NCI-H2171 treated with DMSO at 0.1 percent for 48 hours (cell line): Measurements from ENCODE around the gene DECR2.
"Not testable (repeated sequence)": the region's sequence is repeated elsewhere in the genome, so short reads cannot be mapped to it uniquely, and the experiment has no call there.

ENCODE experiments used
- DNase-seq: peaks from one replicate; lab custom pipeline; 2025; lab: John Stamatoyannopoulos, UW

The DECR2 gene

GRCh38 chr16:366476-366875 is 35.2 kb upstream of the DECR2 start:
- DNase-seq, result no peak

DNA sequence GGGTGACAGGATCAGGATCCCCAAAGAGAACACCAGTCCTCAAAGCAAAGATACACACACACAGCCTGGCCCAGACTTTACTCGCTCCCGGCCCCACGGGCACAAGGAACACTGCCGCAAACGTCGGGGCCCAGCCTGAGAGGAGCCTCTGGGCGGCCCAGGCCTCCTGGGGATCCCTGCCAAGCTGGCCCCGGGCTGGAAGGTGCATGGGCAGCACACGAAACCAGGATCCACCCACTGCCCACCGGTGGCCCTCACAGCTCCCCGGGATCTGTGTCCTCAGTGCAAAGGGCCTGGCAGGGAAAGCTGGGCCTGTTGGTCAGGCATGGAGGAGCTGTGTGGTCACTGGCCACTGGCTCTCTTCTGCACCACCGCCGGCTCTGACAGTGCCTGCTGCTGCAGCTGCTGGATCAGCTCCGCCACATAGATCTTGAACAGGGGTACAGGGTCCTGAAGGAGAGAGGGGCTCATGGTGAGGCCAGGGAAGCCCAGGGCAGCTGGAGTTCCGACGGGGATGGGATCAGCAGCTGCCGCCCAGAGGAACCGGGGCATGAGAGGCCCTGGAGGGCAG is 34.3 kb upstream of the DECR2 start:
- no peak for DNase-seq

GRCh38 chr16:368388-369158 is 33.1 kb upstream of the DECR2 start:
- no peak for DNase-seq

DNA sequence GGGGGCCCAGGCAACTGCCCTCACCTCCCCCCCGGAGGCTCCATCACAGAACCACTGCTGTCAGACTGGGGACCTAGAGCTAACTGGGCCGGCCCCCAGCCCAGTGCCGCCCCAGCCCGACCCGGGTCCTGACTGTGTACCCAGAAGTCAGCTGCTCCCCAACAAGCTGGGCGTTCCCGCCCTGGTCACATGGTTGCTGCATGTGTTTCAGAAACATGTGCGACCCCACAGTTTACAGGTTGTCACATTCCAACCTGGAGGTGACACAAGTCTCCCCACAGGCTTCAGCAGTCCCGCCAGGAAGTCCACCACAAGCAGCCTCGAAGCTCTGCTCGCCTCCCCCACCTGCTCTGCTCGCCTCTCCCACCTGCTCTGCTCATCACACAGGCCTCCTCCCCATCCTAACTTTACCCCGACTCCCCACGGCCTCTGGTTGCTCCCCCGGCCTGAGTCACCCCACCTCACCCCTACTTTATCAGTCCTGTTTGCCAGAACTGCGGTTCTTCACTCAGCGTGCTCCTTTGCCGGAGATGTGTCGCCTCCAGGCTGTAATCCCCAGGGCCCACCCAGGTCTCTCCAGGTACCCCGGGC is 32.3 kb upstream of the DECR2 start:
- no peak for DNase-seq

DNA sequence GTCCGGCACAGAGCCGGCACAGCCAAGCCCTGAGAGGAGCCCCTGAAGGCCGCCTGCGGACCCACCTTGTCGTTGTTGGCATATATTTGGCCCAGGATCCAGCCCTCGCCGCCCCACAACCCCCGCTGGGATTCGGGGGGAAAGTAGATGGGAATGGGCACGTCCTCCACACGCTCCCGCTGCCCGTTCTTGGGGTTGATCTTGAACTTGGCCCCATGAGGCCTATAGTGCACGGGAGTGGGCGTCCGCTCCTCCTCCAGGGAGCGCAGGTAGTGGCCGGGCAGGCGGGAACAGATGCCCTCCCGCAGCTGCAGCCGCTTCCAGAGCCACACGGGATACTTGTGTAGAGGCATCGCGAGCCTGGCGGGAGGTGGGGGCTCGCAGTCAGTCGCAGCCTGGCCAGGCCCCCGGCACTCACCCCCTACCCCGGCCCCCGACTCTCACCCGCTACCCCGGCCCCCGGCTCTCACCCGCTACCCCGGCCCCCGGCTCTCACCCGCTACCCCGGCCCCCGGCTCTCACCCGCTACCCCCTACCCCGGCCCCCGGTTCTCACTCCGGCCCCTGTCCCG is 31.7 kb upstream of the DECR2 start:
- DNase-seq, result peak; percentile 28

DNA sequence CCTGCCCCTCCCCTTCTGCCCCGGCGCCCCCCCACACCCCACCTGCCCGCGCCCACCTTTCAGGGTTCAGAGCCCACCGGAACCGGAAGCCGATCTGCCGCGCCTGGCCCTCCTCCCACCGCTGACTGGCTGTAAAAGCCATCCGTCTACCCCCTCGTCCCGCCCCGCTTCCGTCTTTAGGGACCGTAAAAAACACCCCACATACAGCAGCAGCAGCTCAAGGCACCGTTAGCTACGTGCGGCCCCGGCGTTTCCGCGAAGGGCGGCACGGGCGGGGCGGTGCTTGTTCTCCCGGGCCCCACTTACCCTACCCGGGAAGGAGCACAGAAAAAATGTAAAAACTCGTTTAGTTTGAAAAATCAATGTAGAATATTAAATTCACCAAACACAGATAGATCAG is 31.2 kb upstream of the DECR2 start, which contains the start of gene MRPL28:
TSS of gene MRPL28 (minus strand) at position 96 of the 400 bp plus-strand sequence. CDS start 320 bp downstream, outside the sequence.
- peak; percentile 95 for DNase-seq

DNA sequence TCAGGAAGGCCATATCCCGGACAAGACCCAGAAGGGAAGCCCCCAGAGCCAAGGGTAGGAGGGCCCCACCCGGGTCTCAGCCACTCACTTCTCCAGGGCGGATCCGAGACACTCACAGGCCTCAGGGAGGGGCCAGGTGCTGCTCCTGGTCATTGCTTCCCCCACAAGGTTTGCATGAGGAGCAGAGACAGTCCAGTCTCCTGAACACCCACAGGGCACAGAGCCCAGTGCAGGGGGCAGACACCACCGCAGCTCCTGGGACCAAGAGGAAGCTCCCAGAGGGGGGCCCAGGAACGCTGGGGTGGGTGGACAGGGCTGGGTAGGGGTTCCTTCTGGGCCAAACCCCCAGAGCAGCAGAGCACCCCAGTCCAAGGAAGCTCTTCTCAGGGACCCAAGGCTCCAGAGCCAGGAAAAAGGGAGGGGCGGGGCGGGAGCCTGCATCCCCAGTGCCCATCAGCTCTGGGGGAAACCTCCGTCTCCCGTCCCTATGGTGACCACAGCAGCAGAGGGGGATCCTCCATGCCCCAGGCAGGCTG is 30.6 kb upstream of the DECR2 start:
- no peak for DNase-seq

DNA sequence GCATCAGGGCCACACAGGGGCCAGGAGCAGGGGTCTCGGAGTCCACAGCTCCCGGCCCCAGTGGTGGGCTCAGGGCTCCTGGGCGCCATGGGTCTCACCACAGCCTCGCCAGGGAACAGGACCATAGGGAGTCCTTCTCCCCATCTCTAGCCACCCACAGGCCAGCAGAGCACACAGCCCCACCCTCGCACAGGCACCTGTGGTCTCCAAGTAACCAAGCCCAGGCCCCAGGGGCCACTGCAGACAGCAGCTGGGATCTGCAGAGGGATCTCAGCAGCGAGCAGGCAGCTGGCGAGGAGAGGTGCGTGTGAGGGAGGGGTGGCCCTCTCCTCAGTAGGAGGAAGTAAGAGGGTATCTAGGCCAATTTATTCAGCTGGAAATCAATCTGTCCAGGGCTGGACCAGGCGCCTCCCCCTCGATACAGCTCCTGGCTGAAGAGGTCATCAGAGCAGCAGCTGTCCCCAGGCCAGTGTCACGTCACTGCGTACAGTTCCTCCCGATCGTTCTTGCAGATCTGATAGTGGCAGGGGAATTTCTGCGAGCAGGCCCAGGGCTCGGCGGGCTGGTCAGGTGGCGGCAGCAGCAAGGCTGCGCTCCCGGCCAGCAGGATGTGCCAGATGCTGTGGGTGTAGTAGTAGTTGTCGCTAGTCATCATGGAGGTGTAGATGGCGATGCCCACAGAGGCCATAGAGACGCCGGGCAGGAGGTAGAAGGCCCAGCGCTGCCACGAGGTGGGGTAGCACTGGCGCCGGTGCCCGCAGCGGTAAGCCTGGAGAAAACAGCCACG is 30.0 kb upstream of the DECR2 start:
- peak; percentile 82 for DNase-seq

DNA sequence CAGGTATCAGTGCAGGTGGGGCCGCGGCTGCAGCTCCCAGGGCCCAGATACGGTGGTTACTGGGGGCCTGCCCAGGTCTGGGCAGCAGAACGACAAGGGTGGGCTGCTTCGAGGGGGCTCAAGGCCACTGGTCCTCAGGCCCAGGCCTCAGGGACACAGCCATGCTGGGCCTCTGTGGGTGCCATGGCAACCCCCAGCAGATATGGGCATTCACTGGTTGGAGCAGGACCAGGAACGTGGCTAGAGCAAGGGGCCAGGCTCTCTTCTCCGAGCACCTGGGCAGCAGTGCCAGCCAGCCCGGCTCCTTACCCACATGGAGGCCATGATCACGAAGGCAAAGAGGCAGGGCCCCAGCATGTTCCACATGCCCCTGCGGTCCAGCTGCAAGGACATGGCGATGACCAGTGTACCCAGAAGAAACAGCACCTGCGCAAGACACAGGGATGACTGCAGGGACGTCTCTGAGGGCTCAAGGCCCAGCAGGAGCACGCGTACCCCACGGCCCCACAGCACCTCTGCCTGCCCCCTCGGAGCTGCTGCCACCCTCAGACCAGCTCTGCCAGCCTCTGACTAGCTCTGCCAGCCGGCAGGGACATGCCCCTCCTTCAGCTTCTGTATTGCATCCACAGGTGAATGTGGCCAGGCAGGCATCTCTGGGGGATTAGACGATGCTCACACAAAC is 29.2 kb upstream of the DECR2 start:
- no peak for DNase-seq

GRCh38 chr16:373020-373598 is 28.6 kb upstream of the DECR2 start:
- DNase-seq, result no peak

DNA sequence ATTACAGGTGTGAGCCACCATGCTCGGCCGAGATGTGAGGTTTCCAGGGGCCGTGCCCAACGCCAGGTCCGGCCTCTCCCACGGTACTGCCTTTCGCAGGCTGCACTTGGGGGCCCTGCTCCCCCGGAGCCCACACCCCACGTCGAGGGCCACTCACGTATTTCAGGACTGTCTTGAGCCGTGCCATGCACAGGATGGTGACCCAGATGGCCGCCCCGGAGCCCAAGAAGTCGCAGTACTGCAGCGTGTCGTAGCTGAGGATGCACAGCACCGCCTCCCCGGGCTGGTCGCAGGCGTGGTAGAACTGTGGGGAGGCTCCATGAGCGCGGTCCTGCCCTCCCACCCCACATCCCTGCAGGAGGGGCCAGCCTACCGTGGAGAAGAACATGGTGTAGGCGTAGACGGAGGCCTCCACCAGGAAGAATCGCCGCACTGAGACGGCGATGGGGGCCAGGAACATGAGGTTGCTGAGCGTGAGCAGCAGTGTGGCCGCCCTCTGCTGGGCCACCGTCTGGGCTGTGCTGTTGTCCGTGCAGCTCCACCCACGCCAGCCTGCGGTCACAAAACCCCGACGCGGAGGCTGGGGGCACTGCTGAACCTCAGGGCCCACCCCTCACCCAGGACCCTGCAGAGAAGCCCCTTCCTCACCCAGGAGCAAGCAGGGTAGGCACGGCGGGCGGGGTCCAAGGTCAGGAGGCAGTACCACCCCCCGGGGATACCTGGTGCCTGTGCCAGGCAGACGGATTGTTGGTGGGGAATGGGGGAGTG is 27.7 kb upstream of the DECR2 start:
- no peak for DNase-seq

DNA sequence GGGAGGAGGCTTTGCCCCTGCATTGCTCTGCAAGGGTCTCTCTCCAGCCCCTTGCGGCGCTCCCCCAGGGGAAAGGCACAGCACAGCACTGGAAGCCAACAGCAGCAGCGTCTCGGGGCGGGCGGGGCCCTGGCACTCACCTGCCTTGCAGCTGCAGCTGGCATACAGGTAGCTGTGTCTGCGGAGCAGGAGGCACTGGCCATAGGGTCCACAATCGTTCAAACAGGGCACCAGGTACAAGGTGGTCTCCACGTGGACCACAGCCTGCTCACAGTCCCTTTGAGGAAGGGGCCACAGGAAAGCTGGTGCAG is 27.1 kb upstream of the DECR2 start:
- no peak for DNase-seq

DNA sequence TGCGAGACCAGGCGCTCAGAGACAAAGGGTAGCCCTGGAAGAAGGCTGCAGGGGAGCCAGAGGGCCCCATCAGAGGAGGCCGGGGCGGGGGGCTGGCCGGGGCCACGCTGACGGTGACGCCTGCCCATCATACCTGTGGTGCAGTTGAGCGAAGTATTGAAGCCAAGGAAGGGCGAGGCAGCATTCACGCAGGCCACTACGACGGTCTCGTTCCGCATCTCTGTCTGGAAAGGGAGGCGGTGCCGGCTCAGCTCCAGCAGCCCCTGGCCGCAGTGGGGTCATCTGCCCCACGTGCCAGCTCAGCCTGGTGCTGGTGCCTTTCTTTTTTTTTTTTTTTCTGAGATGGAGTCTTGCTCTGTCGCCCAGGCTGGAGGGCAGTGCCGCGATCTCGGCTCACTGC is 26.5 kb upstream of the DECR2 start:
- no peak for DNase-seq

DNA sequence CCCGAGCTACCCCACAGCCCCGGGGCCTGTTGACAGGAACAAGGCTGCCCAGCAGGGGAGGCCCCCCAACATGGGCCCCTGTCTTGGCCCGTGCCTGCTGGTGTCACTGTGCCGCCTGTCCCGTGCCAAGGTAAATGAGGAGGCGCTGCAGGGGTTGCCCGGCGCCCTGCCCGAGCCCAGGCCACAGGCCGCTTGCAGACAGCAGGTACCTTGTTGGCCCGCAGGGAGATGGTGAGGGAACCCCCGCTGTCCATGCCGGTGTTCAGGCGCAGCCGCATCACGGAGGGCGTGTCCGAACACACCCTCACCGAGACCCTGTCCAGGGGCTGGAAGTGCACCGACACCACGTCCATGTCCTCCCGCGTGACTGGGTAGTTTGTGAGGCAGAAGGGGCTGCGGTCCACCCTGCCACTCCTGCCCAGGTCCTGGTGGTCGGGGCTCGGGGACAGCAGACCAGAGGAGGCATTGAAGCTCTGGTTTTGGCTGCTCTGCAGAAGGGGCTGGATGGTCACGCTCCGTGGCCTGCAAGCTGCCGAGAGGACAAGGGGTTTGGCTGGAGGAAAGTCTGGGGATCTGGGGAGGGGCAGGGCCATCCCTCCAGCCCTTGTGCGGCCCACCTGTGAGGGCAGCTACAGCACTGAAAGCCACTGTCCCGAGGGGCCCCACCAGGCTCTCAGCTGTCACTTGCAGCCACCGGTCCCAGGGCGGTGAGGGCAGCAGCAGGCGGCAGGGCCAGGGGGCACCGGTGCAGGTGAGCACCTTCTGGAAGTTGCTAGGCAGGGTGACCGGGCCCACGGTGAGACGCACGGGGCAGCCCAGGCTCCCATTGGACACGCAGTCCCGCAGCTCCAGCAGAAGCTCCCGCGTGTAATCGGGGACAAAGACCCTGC is 25.5 kb upstream of the DECR2 start:
- DNase-seq, result no peak

DNA sequence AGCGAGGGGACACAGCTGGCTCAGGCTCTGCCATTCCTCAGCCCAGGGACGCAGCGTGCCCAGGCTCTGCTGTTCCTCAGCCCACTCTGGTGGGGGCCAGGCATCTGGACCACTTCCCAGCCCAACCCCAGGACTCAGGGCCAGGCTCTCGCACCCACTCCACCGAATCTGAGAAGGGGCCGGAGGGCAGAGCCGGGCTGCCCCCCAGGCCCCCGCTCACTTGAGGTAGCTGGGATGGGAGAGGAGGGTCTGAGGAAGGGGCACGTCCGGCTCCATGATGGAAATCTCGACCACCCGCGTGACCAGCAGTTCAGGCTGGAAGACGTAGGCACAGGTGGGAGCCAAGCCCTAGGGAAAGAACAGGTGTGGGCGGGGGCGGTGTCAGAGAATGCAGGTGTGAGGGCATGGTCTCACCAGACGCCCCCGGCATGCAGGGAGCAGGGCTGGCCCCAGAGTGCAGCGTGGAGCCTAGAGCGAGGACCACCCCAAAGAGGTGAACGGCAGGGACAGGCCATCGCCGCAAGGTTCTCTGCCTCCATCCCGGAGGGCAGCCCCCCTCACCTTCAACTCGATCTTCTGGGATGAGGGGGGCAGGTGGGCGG is 24.8 kb upstream of the DECR2 start:
- no peak for DNase-seq

- no peak for DNase-seq
Observed at GRCh38 chr16:377419-377951, 24.2 kb upstream of the DECR2 start.

GRCh38 chr16:378113-378820 is 23.4 kb upstream of the DECR2 start:
- not testable (repeated sequence) for DNase-seq

DNA sequence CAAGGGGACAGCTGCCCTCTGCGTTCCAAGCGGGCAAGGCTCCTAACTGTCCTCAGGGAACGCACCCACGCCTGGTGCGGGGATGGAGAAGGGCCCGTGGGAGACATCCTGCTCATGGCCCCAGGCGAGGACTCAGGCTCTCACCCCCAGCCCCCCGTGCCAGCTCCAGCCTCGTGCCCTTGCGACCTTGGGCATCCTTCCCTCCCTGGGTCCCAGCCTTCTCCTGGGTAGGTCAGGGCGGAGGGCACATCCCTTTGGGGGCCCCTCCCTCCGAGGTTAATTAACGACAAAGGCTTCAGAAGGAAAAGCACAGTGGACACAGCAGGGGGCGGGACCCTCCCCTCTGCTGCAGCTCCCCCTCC is 22.9 kb upstream of the DECR2 start:
- no peak for DNase-seq
